Testis (tissue), 2 donors: Measurements from ENCODE around the gene RRP1B.

Experiments used
- POLR2A ChIP-seq: fragments of 450-650 bp; IDR thresholded peaks from one replicate; pipeline ENCODE4 v1.6.1; 2017; ENCODE audit warnings: antibody characterized with exemption, mild to moderate bottlenecking, moderate library complexity
- TF ChIP-seq, protein P1 (sequence below), 3 experiments: fragments of 450-650 bp in 2 of 3; fragments of 200-600 bp in 1 of 3; sonication (generic) in 1 of 3; IDR thresholded peaks; one replicate each; pipeline ENCODE4 v1.5.1; 2016 to 2019; ENCODE audit warnings: antibody characterized with exemption in 3 of 3, mild to moderate bottlenecking in 2 of 3, moderate library complexity in 1 of 3

DNA sequence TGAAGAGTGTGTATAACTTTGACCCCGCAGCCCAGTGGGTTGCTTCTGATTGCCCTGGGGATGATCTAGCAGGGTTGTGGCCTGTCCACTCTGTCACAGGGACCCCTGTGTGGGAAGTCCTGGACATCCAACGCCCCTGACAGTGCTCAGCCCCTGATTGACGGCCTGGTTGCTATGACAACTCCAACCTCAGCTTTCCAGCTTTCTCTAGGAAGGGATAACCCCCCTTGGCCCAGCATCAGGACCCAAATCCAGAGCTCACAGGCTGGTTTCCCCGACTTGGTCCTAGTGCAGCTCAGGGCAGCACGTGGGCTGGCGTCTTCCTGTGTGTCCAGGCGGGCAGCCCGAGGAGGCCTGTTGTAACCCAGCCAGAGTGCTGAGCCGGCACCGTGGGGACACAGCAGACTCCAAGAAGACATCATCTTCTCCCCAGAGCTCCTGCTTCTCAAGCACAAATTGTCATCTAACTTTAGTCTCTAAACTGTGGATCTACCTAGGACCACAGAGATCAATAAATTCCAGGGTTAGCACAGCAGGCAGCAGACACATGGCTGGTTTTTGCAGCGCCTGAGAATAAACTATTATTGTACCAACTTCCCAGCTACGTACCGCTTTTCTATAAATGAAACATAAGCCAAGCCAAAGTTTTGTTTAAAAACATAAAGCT is 40.7 kb downstream of the RRP1B start:
- TF ChIP-seq POLR2A = no peak
- TF ChIP-seq, protein P1, sequence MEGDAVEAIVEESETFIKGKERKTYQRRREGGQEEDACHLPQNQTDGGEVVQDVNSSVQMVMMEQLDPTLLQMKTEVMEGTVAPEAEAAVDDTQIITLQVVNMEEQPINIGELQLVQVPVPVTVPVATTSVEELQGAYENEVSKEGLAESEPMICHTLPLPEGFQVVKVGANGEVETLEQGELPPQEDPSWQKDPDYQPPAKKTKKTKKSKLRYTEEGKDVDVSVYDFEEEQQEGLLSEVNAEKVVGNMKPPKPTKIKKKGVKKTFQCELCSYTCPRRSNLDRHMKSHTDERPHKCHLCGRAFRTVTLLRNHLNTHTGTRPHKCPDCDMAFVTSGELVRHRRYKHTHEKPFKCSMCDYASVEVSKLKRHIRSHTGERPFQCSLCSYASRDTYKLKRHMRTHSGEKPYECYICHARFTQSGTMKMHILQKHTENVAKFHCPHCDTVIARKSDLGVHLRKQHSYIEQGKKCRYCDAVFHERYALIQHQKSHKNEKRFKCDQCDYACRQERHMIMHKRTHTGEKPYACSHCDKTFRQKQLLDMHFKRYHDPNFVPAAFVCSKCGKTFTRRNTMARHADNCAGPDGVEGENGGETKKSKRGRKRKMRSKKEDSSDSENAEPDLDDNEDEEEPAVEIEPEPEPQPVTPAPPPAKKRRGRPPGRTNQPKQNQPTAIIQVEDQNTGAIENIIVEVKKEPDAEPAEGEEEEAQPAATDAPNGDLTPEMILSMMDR (IDR thresholded peaks at IDR 0.05) = no peak
